ENCODE data around the gene ARHGEF28. TPM values are rescaled to one million over a fixed set of nuclear protein-coding genes. Genes with fewer than 3 reads are reported as not detected.

Gene ARHGEF28
- total and polyA plus RNA-seq, 9 of the 15 experiments (the other 6 are each of a cell fraction or from before 2014, with no cell fraction given): 0.27 TPM; not detected in 8

GRCh38 chr5:73672132-73672531 lies 46.1 kb downstream of the ARHGEF28 start:
- no peaks in the 10 kb centered on the region for H3K9me3 ChIP-seq (replicated peaks; ENCODE audit: control insufficient read depth, insufficient read depth, low read depth, low read length)
- H4K20me1 ChIP-seq (replicated peaks; ENCODE audit: control insufficient read depth, insufficient read depth, low read length): no peaks in the 10 kb centered on the region
- in situ Hi-C loops (cut with MboI) (no loop called here), intact Hi-C loops (cut with micrococcal nuclease) (no loop called here)
- peaks cover 10 to 32% of the 10 kb centered on the region in 2 experiments for H3K4me1 ChIP-seq (replicated peaks in 1 of 2; ENCODE audit: control insufficient read depth in 2 of 2, insufficient read depth in 2 of 2, low read length in 2 of 2)
- peak overlapping the region; percentile 77; the same call in 2 of the 3 replicates for H3K27ac ChIP-seq (ENCODE audit: extremely low read depth, low read depth, low read length)
- H3K9ac ChIP-seq (ENCODE audit: insufficient read depth in 1 of 2, low read depth in 2 of 2, low read length in 2 of 2): no peak overlapping the region
- BruUV-seq (replicated peaks): no TSS peak
- FAIRE-seq (no peak), DNase-seq (ENCODE audit: extremely low read depth in 1 of 4, low spot score in 3 of 4) (peak; percentile 12 to 40 (median 24)), ATAC-seq (peak; percentile 59)
- H3K79me2 ChIP-seq (ENCODE audit: control insufficient read depth, insufficient read depth, low read length): no peaks in the 10 kb centered on the region
- ChIA-PET POLR2A (interaction anchor here (0.7 to 1.6 kb wide), 3 partner anchors 18 to 63 kb away, joined by 3 read pairs; no protein-coding TSS in a partner anchor), CTCF (ENCODE audit: low intra/inter-chr PET ratio) (no interaction called here)
- no peak overlapping the region for H3K4me3 ChIP-seq
- H3K4me2 ChIP-seq (ENCODE audit: insufficient read depth, low read length): peak overlapping the region; percentile 31; the same call in 1 of the 2 replicates
- H2AFZ ChIP-seq (ENCODE audit: low read depth, low read length): peak overlapping the region; percentile 91; the same call in 1 of the 2 replicates
- no peaks in the 10 kb centered on the region; the same call in 2 of the 3 replicates for H3K36me3 ChIP-seq (ENCODE audit: control insufficient read depth, insufficient read depth, low read length)
- H3K27me3 ChIP-seq (ENCODE audit: control insufficient read depth in 2 of 2, insufficient read depth in 2 of 2, low read length in 2 of 2): no peaks in the 10 kb centered on the region
- WGBS (ENCODE audit: insufficient coverage, low coverage, missing lambda C conversion rate): 0% methylated on average over 2 of the region's 2 CpGs
- no peaks in the 10 kb centered on the region for H3K9me1 ChIP-seq (ENCODE audit: control insufficient read depth, insufficient read depth, low read length)
- TF ChIP-seq NCOR1 (IDR thresholded peaks at IDR 0.05): 0 out of 2 replicates have a peak, but pooled peaks have one; percentile 44
- no peak for TF ChIP-seq HBP1 (CRISPR knock-in tag; IDR thresholded peaks at IDR 0.05)
- TF ChIP-seq CBFA2T2 (conservative IDR thresholded peaks at IDR 0.05): peak; percentile 36; the same call in 1 of the 2 replicates
- no peak for TF ChIP-seq RBFOX2 (IDR thresholded peaks at IDR 0.05; ENCODE audit: low read depth, low read length)
- TF ChIP-seq FOXM1 (IDR thresholded peaks at IDR 0.05; ENCODE audit: low read depth): 0 out of 2 replicates have a peak, but pooled peaks have one; percentile 13
- no peak for TF ChIP-seq FOXM1 (CRISPR knock-in tag; IDR thresholded peaks at IDR 0.05; ENCODE audit: low read depth)
- TF ChIP-seq U2AF1 (optimal IDR thresholded peaks at IDR 0.05; ENCODE audit: low read depth, low read length): no peak
- no peak for TF ChIP-seq CGGBP1 (CRISPR knock-in tag; IDR thresholded peaks at IDR 0.05)
- no peak for TF ChIP-seq SREBF1 (IDR thresholded peaks at IDR 0.05; ENCODE audit: borderline replicate concordance, low read depth, low read length)
- no peak for TF ChIP-seq POLR2AphosphoS2 (IDR thresholded peaks at IDR 0.05; ENCODE audit: low read length)
- no peak for TF ChIP-seq BCOR (IDR thresholded peaks at IDR 0.05)
- TF ChIP-seq HDAC3 (IDR thresholded peaks at IDR 0.05; ENCODE audit: borderline replicate concordance, partially characterized antibody): no peak
- TF ChIP-seq EHMT2 (IDR thresholded peaks at IDR 0.05): 0 out of 2 replicates have a peak, but pooled peaks have one; percentile 20
- no peak for TF ChIP-seq ATF7 (IDR thresholded peaks at IDR 0.05)
- peak; percentile 68 for TF ChIP-seq CEBPB (tag; IDR thresholded peaks at IDR 0.05)
- TF ChIP-seq CBFB (CRISPR knock-in tag; IDR thresholded peaks at IDR 0.05): no peak
- peak; percentile 46; the same call in 1 of the 2 replicates for TF ChIP-seq SMARCE1 (IDR thresholded peaks at IDR 0.05)
- TF ChIP-seq SMARCA4 (IDR thresholded peaks at IDR 0.05): peak; percentile 72
- no peak for TF ChIP-seq GATAD2B (IDR thresholded peaks at IDR 0.05; ENCODE audit: borderline replicate concordance)
- TF ChIP-seq EP300 (IDR thresholded peaks at IDR 0.05; ENCODE audit: low read length): peak; percentile 23; the same call in 1 of the 2 replicates
- TF ChIP-seq TARDBP (IDR thresholded peaks at IDR 0.05): no peak
- TF ChIP-seq TCF3 (CRISPR knock-in tag; IDR thresholded peaks at IDR 0.05): peak; percentile 72
- no peak for TF ChIP-seq MYBL2 (IDR thresholded peaks at IDR 0.05; ENCODE audit: low read depth)
- no peak for TF ChIP-seq MYBL2 (CRISPR knock-in tag; IDR thresholded peaks at IDR 0.05; ENCODE audit: borderline replicate concordance)
- peak; percentile 81 for TF ChIP-seq SOX6 (IDR thresholded peaks at IDR 0.05)
- no peak for TF ChIP-seq RBM14 (IDR thresholded peaks at IDR 0.05; ENCODE audit: borderline replicate concordance, insufficient read depth, low read depth, low read length)
- TF ChIP-seq SRF (CRISPR knock-in tag; IDR thresholded peaks at IDR 0.05): no peak
